Medulla oblongata (tissue), 1 donor: ENCODE data around the gene AARSD1.
"Not testable (repeated sequence)": the region's sequence is repeated elsewhere in the genome, so short reads cannot be mapped to it uniquely, and the experiment has no call there.

Experiments used
- DNase-seq: peaks from one replicate; pipeline ENCODE4 v3.0.0-alpha.2; 2015; ENCODE audit errors: extremely low spot score

AARSD1 gene

DNA sequence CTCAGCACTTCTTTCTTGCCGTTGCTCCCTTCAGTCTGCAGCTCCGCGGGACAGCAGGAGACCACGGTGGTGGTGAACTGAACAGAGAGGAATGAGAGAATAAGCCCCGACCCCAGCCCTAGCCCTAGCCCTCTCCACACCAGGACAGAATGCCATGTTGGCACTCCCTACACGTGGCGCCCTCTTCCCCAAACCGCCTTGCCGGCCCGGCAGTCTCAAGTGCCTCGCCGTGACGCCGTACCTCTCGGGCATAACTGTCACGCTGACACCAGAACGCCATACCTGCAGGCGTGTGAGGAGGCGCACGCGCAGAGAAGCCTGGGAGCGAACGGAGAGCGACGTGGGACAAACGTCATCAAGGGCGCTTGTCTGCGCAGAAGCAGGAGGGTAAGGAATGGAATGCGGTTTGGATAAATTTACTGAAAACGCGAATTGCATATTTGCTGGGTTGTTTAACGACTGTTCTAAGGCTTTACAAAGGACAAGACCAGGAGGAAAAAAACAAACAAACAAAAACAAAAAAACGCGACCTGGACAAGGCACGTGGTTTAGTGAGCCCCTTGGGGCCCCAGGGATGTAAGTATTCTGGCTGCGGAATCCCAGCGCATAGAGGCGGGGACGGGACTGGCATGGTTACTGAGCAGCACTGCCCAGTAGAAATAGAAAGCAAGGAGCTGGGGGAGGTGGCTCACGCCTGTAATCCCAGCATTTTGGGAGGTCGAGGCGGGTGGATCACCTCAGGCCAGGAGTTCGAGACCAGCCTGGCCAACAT lies at the start of gene AARSD1:
TSS of gene AARSD1 (minus strand) at position 294 of the 772 bp plus-strand sequence. CDS start at position 280, 14 bp downstream.
- DNase-seq = peak; percentile 93

GRCh38 chr17:43013296-43013695 lies 49.0 kb upstream of the AARSD1 start:
- DNase-seq = no peak

- no peak for DNase-seq
Measured at GRCh38 chr17:43011728-43012472, 47.6 kb upstream of the AARSD1 start.

GRCh38 chr17:43010667-43011308 lies 46.5 kb upstream of the AARSD1 start:
- no peak for DNase-seq

GRCh38 chr17:43006639-43007551 lies 42.6 kb upstream of the AARSD1 start, which contains the start of gene IFI35:
Gene IFI35 (plus strand): TSS chr17:43006784. CDS start chr17:43006948, 164 bp downstream.
- DNase-seq = peak; percentile 89

DNA sequence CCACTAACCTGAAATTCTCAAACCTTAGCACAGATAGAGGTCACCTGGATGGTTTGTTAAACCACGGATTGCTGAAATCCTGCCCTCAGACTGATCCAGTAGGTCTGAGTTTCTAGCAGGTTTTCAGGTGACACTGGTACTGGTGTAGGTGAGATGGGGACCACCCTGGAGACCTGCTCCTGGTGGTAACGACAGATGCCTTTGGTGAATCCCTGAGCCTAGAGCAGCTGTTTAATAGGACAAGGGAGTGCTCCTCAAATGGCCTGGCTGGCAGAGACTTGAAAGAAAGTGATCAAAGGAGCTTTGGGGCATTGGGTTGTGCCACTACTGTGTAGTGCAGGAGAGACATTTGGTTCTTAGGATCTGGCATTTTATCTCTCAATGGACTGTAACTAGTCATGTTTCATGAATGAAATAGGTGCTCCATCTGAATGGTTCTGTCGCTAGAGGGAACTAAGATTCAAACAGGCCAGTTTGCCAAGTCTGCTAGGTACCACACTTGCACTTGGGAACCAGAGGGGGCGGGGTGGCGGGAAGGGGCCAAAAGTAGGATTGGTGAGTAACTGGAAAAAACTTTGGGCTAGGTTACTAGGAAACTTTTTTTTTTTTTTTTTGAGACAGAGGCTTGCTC lies 39.4 kb upstream of the AARSD1 start:
- no peak for DNase-seq

GRCh38 chr17:43000894-43001293 lies 36.6 kb upstream of the AARSD1 start:
- DNase-seq = not testable (repeated sequence)

DNA sequence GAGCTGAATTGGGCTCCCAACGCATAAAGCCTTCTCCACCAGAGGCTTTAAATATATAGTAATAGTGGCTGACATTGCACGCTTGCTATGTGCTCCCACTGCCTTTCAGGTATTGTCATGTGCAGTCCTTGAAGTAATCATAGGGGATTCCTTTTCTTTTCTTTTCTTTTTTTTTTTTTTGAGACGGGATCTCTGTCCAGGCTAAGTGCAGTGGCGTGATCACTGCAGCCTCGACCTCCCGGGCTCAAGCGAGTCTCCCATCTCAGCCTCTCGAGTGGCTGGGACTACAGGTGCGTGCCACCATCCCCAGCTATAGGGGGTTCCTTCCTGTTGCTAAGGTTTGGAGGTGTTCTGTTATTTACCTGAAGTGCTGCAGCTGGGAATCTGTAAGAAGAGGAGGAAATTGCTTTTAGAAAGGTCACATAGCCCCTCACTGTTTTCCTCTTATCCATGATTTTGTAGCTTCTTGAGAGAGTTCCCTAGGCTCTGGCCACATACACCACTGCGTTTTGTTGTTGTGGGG lies 34.8 kb upstream of the AARSD1 start:
- DNase-seq = no peak

- peak; percentile 100 for DNase-seq
Measured at GRCh38 chr17:42997984-42998938, 34.0 kb upstream of the AARSD1 start, which contains the start of gene RPL27. Gene RPL27 (plus strand): TSS chr17:42998419. CDS start chr17:42998751, 332 bp downstream.

DNA sequence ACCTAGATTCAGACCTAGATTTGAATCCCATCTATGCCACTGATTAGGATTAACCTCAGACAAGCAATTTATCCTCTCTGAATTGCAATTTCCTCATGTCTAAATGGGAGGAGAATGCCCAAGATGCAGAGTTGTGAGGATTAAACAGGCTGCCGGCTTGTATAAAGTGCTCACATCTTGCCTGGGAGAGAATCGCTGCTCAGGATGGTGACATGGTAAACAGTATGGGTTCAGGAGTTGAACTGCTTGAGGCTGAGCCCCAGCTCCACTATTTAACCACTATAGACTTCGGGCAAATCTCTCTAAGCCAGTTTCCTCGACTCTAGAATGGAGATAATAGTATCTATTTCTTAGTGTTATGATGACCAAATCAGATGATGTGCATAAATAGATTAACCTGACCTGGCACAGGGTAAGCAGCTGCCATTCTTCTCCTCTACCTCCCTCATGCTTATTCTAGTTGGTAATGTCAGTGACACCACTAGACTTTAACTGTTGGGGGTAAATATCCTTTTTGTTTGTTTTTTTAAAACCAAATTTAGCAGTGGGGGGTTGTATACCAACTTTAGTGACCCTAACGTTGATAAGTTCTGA lies 33.2 kb upstream of the AARSD1 start:
- no peak for DNase-seq

DNA sequence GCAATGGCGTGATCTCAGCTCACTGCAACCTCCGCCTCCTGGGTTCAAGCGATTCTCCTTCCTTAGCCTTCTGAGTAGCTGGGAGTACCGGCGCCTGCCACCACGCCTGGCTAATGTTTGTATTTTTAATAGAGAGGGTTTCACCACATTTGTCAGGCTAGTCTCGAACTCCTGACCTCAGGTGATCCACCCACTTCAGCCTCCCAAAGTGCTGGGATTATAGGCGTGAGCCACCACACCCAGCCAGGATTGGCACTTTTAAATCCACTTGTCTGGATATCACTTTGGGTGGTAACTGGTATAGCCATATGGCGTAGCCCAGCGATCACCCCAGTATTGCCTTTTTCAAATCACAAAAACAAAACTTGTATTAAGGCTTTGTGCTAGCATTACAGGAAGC lies 29.7 kb upstream of the AARSD1 start:
- DNase-seq = not testable (repeated sequence)

DNA sequence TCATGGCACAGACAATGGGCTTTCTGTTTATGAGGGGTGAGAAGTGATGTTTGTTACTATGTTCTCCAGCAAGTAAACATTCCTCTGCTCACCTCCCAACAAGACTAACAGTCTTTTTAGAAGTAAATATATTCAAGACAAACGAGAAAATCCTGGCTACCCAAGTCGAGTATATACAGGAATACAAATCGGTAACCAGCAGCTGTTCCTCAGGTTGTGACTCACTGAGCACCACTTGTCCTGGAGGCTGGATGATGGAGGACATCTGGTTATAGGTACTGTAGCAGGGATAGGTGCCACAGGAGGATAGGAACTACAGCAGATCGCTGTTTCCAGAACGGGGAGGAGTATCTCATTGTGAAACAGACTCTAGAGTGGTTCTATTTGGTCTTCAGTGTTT lies 28.6 kb upstream of the AARSD1 start:
- no peak for DNase-seq

DNA sequence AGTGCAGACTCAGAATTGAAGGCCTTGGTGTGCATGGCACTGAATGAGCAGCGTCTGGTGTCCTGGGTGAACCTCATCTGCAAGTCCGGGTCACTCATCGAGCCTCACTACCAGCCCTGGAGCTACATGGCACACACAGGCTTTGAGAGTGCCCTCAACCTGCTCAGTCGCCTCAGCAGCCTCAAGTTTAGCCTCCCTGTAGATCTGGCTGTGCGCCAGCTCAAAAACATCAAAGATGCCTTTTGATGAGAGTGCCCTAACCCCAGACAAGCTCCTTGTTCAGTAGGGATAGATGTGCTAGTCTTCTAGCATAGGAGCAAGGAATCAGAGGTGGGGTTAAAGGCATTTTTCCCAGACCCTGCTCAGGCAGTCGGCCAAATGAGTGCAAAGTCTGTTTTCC lies 27.2 kb upstream of the AARSD1 start:
- DNase-seq = no peak

DNA sequence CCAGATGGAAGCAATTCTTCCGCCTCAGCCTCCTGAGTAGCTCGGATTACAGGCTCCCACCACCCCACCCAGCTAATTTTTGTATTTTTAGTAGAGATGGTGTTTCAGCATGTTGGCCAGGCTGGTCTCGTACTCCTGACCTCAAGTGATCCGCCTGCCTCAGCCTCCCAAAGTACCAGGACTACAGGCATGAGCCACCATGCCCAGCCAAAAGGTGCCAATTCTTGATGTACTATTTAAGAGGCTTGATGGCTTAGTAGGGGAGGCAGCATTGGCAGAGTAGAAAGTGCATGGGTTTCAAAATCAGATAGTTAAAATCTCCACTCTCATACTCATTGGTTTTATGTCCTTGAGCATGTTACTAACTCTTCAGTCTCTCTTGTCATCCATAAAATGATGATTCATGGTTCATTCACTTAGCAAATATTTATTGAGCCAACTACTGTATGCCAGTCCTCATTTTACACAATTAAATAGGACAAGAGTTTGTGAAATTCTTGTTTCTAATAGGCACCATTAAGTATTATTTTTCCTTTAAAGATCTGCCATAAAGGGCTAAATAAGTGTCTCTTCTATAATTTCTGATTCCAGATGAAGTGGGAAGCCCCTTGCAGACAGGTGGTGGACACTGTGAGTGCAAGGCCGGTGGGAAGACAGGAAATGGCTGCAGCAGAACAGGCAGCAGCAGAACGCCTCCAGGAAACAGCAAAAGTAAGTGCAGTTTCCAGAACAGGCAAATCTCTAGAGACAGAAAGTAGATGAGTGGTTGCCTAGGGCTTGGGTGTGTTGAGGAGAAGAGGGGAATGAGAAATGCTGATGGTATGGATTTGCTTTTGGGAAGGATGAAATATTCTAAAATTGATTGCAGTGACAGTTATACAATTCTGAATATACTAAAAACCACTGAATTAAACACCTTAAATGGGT lies 25.7 kb upstream of the AARSD1 start:
- no peak for DNase-seq

GRCh38 chr17:42989141-42989540 lies 24.9 kb upstream of the AARSD1 start:
- no peak for DNase-seq

DNA sequence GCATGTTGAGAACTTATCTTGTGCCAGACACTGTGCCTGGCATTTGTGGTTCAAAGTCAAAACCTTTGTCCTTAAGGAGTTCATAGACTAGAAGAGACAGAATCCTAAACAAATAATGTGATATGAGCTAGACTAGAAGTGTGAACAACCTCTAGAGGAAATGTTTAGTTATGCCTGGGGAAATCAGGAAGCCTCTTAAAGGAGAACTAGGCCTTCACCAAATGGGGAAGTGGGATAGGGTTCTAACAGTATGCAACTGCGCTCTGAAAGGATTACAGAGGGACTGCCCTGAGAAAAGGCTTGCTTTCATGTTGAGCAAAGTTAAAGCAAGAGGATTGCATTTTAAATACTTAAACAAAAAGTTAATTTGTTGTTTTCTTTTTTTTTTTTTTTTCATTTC lies 21.0 kb upstream of the AARSD1 start:
- peak; percentile 72 for DNase-seq

- DNase-seq = no peak
Measured at GRCh38 chr17:42982266-42982665, 18.0 kb upstream of the AARSD1 start.
